DMS53 treated with DMSO at 0.1 percent for 48 hours (cell line): ENCODE measurements around the gene ESD.
"Not testable (repeated sequence)": the region's sequence is repeated elsewhere in the genome, so short reads cannot be mapped to it uniquely, and the experiment has no call there.

Source experiments
- DNase-seq: peaks from one replicate; lab custom pipeline; 2025; ENCODE audit not compliant: unreplicated experiment; lab: John Stamatoyannopoulos, UW

The ESD gene

GRCh38 chr13:46795321-46795720, 1.6 kb downstream of the ESD start:
- DNase-seq: no peak

GRCh38 chr13:46783504-46783903, 13.5 kb downstream of the ESD start:
- no peak for DNase-seq

GRCh38 chr13:46782691-46783090, 14.3 kb downstream of the ESD start:
- DNase-seq: no peak

GRCh38 chr13:46782066-46782465, 14.9 kb downstream of the ESD start:
- DNase-seq: no peak

GRCh38 chr13:46778890-46779289, 18.1 kb downstream of the ESD start:
- DNase-seq: no peak

GRCh38 chr13:46778095-46778494, 18.9 kb downstream of the ESD start:
- DNase-seq: no peak

GRCh38 chr13:46775385-46776107, 21.4 kb downstream of the ESD start:
- no peak for DNase-seq

GRCh38 chr13:46773541-46773940, 23.4 kb downstream of the ESD start:
- no peak for DNase-seq

- DNase-seq: no peak
Observed at GRCh38 chr13:46771693-46772092, 25.3 kb downstream of the ESD start.

- DNase-seq: not testable (repeated sequence)
Observed at GRCh38 chr13:46769925-46770324, 27.0 kb downstream of the ESD start.

- no peak for DNase-seq
Observed at GRCh38 chr13:46761866-46762265, 35.1 kb downstream of the ESD start.

GRCh38 chr13:46761174-46761573, 35.8 kb downstream of the ESD start:
- no peak for DNase-seq

GRCh38 chr13:46759846-46760245, 37.1 kb downstream of the ESD start:
- DNase-seq: no peak

GRCh38 chr13:46757640-46758039, 39.3 kb downstream of the ESD start:
- no peak for DNase-seq

GRCh38 chr13:46756977-46757376, 40.0 kb downstream of the ESD start:
- no peak for DNase-seq

GRCh38 chr13:46755508-46755907, 41.5 kb downstream of the ESD start:
- not testable (repeated sequence) for DNase-seq

- DNase-seq: no peak
Observed at GRCh38 chr13:46754812-46755211, 42.1 kb downstream of the ESD start.

- no peak for DNase-seq
Observed at GRCh38 chr13:46753917-46754316, 43.0 kb downstream of the ESD start.

GRCh38 chr13:46753137-46753536, 43.8 kb downstream of the ESD start:
- peak; percentile 42 for DNase-seq

GRCh38 chr13:46751811-46752635, 44.9 kb downstream of the ESD start:
- no peak for DNase-seq

- DNase-seq: no peak
Observed at GRCh38 chr13:46749951-46750350, 47.0 kb downstream of the ESD start.

GRCh38 chr13:46748300-46748699, 48.7 kb downstream of the ESD start:
- DNase-seq: no peak
